K562 (cell line): ENCODE results near the gene COQ4.

Experiments used
- CTCF ChIP-seq, 3 experiments: IDR thresholded peaks in 2 of 3; conservative IDR thresholded peaks in 1 of 3; 2 replicates each; pipeline ENCODE4 v1.5.1; 2011 to 2012; ENCODE audit warnings: low read length in 3 of 3, mild to moderate bottlenecking in 3 of 3, control low read depth in 2 of 3, improper control_type of control experiment in 1 of 3, inconsistent platforms in 1 of 3, low read depth in 1 of 3, mixed read lengths in 1 of 3, moderate library complexity in 1 of 3; ENCODE audit not compliant: insufficient read depth in 2 of 3
- MTA2 ChIP-seq: fragments of 450-650 bp; IDR thresholded peaks from 2 replicates; pipeline ENCODE4 v1.6.1; 2016; ENCODE audit warnings: low read depth

DNA sequence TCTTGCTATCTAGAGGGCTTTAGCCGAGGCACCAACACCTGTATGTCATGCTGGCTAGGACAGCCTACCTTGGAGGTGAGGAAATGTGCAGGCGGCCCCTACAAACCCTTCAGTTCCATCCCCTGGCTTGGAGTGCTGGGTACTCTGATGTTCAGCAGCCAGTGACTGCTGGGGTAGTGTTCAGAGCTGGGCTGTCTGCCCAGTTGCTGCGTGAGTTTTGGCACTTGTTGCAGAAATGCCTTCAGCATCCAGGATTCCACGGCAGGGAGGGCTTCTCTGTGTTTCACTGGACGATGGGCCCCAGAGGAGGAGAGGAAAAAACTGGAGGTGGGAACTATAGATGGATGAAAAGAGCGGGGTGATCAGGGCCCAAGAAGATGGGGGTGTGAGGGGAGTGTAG lies 36.2 kb upstream of the COQ4 start:
- TF ChIP-seq CTCF (IDR thresholded peaks at IDR 0.05 in 2 of 3, conservative IDR thresholded peaks at IDR 0.05 in 1 of 3; ENCODE audit: insufficient read depth in 2 of 3, low read depth in 1 of 3, low read length in 3 of 3): no peak
- no peak for TF ChIP-seq MTA2
